Natural killer cell treated with Interleukin-12 subunit alpha and Interleukin-12 subunit beta and Interleukin-15 and Interleukin-18, amount 100 ng/mL, for 72 hours (primary cell): ENCODE data around the gene INF2. TPM values are rescaled to one million over a fixed set of nuclear protein-coding genes. Genes with fewer than 3 reads are reported as not detected.

Source experiments
- ATAC-seq, 2 donors: fragments of 150-1000 bp; cut with Tn5 transposase in 1 of 2; sonication (Bioruptor Pico), chemical (Tn5 transposase) in 1 of 2; 2 replicates each; pipeline ENCODE4 v1.10.0; 2021
- DNase-seq: peaks from one replicate; pipeline ENCODE4 v3.0.0; 2022; ENCODE audit warnings: low spot score
- H3K27ac Mint-ChIP-seq, 2 donors: 1 replicate in 1 of 2; 2 replicates in 1 of 2; pipeline ENCODE4 v1.8.0; 2022; ENCODE audit warnings: mixed read lengths in 2 of 2, mild to moderate bottlenecking in 1 of 2, moderate library complexity in 1 of 2
- H3K27me3 Mint-ChIP-seq, 2 donors: 1 replicate in 1 of 2; 2 replicates in 1 of 2; pipeline ENCODE4 v1.8.0; 2022; ENCODE audit warnings: mixed read lengths in 2 of 2
- H3K36me3 Mint-ChIP-seq: one replicate; pipeline ENCODE4 v1.8.0; 2022; ENCODE audit warnings: mixed read lengths
- H3K4me1 Mint-ChIP-seq, 2 donors: 1 replicate in 1 of 2; 2 replicates in 1 of 2; pipeline ENCODE4 v1.8.0; 2022; ENCODE audit warnings: low read depth in 2 of 2, mixed read lengths in 2 of 2, mild to moderate bottlenecking in 1 of 2
- H3K4me3 Mint-ChIP-seq: one replicate; pipeline ENCODE4 v1.8.0; 2022; ENCODE audit warnings: mixed read lengths
- H3K9me3 Mint-ChIP-seq: 2 replicates; pipeline ENCODE4 v1.8.0; 2022; ENCODE audit warnings: mixed read lengths
- total RNA-seq, 2 donors: library from RNA; stranded (reverse); gene quantifications; one replicate each; pipeline ENCODE4 v1.2.3, GENCODE V29; 2022

The INF2 gene
- total RNA-seq, 2 donors from 2014 or later: 19.2 to 44.9 TPM

- DNase-seq (no peak), ATAC-seq (no peak)
- H3K27ac Mint-ChIP-seq: no peak overlapping the region
- H3K36me3 Mint-ChIP-seq: no peaks in the 10 kb centered on the region
- H3K4me1 Mint-ChIP-seq: no peaks in the 10 kb centered on the region
- H3K27me3 Mint-ChIP-seq: no peaks in the 10 kb centered on the region
- no peaks in the 10 kb centered on the region for H3K9me3 Mint-ChIP-seq
- H3K4me3 Mint-ChIP-seq: no peak overlapping the region
These were observed 12.7 kb downstream of the INF2 start for GRCh38 chr14:104702106-104702505.

- Mint-ChIP-seq H3K36me3 (no peaks in the 10 kb centered on the region), H3K27me3 (no peaks in the 10 kb centered on the region), H3K27ac (no peak overlapping the region), H3K4me1 (no peaks in the 10 kb centered on the region), H3K4me3 (no peak overlapping the region), H3K9me3 (no peaks in the 10 kb centered on the region)
- no peak for DNase-seq
- ATAC-seq: no peak
These were observed 13.3 kb downstream of the INF2 start for GRCh38 chr14:104702673-104703072.

- DNase-seq (no peak), ATAC-seq (no peak)
- Mint-ChIP-seq H3K4me1 (no peaks in the 10 kb centered on the region), H3K36me3 (no peaks in the 10 kb centered on the region), H3K9me3 (no peaks in the 10 kb centered on the region), H3K27me3 (no peaks in the 10 kb centered on the region), H3K4me3 (no peak overlapping the region), H3K27ac (no peak overlapping the region)
These were observed 13.9 kb downstream of the INF2 start for GRCh38 chr14:104703269-104703668.

GRCh38 chr14:104704252-104704651, 14.8 kb downstream of the INF2 start:
- Mint-ChIP-seq H3K4me3 (no peak overlapping the region), H3K27me3 (no peaks in the 10 kb centered on the region), H3K27ac (no peak overlapping the region), H3K9me3 (no peaks in the 10 kb centered on the region), H3K4me1 (peaks cover 0 to 3% of the 10 kb centered on the region in 2 donors), H3K36me3 (no peaks in the 10 kb centered on the region)
- ATAC-seq (no peak), DNase-seq (no peak)

- ATAC-seq (no peak), DNase-seq (no peak)
- no peaks in the 10 kb centered on the region for H3K9me3 Mint-ChIP-seq
- H3K27me3 Mint-ChIP-seq: no peaks in the 10 kb centered on the region
- H3K4me1 Mint-ChIP-seq: peaks cover 0 to 3% of the 10 kb centered on the region in 2 donors
- no peaks in the 10 kb centered on the region for H3K36me3 Mint-ChIP-seq
- H3K27ac Mint-ChIP-seq: no peak overlapping the region
- no peak overlapping the region for H3K4me3 Mint-ChIP-seq
These were observed 16.1 kb downstream of the INF2 start for GRCh38 chr14:104705340-104706047.

- no peak overlapping the region for H3K27ac Mint-ChIP-seq
- no peak for ATAC-seq
- H3K4me3 Mint-ChIP-seq: no peak overlapping the region
- H3K9me3 Mint-ChIP-seq: no peaks in the 10 kb centered on the region
- peaks cover 0 to 3% of the 10 kb centered on the region in 2 donors for H3K4me1 Mint-ChIP-seq
- H3K27me3 Mint-ChIP-seq: no peaks in the 10 kb centered on the region
- DNase-seq: no peak
- H3K36me3 Mint-ChIP-seq: no peaks in the 10 kb centered on the region
These were observed 17.6 kb downstream of the INF2 start for GRCh38 chr14:104706733-104707607.

- H3K36me3 Mint-ChIP-seq: no peaks in the 10 kb centered on the region
- ATAC-seq (no peak), DNase-seq (no peak)
- no peaks in the 10 kb centered on the region for H3K9me3 Mint-ChIP-seq
- no peaks in the 10 kb centered on the region for H3K27me3 Mint-ChIP-seq
- no peak overlapping the region for H3K4me3 Mint-ChIP-seq
- no peak overlapping the region for H3K27ac Mint-ChIP-seq
- peaks cover 0 to 3% of the 10 kb centered on the region in 2 donors for H3K4me1 Mint-ChIP-seq
These were observed 18.5 kb downstream of the INF2 start for GRCh38 chr14:104707608-104708595.

- Mint-ChIP-seq H3K27ac (no peak overlapping the region), H3K36me3 (no peaks in the 10 kb centered on the region)
- ATAC-seq: peak; percentile 51 to 66
These were observed 19.3 kb downstream of the INF2 start for GRCh38 chr14:104708606-104709268.

GRCh38 chr14:104709387-104710039, 20.1 kb downstream of the INF2 start:
- ATAC-seq: no peak
- Mint-ChIP-seq H3K4me3 (no peak overlapping the region), H3K36me3 (no peaks in the 10 kb centered on the region), H3K4me1 (peaks cover 0 to 3% of the 10 kb centered on the region in 2 donors), H3K9me3 (no peaks in the 10 kb centered on the region), H3K27me3 (no peaks in the 10 kb centered on the region), H3K27ac (no peak overlapping the region)
- no peak for DNase-seq

More at GRCh38 chr14:104708606-104709268, 19.3 kb downstream of the INF2 start:
- no peaks in the 10 kb centered on the region for H3K9me3 Mint-ChIP-seq
- H3K4me3 Mint-ChIP-seq: no peak overlapping the region
- no peaks in the 10 kb centered on the region for H3K27me3 Mint-ChIP-seq
- peaks cover 0 to 3% of the 10 kb centered on the region in 2 donors for H3K4me1 Mint-ChIP-seq
- DNase-seq: no peak

GRCh38 chr14:104710071-104710735, 20.8 kb downstream of the INF2 start:
- Mint-ChIP-seq H3K27me3 (no peaks in the 10 kb centered on the region), H3K36me3 (no peaks in the 10 kb centered on the region), H3K9me3 (no peaks in the 10 kb centered on the region), H3K27ac (no peak overlapping the region), H3K4me3 (no peak overlapping the region), H3K4me1 (peaks cover 0 to 3% of the 10 kb centered on the region in 2 donors)
- no peak for DNase-seq
- ATAC-seq: no peak

- ATAC-seq: no peak
- H3K27me3 Mint-ChIP-seq: no peaks in the 10 kb centered on the region
These were observed 23.7 kb downstream of the INF2 start for GRCh38 chr14:104712881-104713734.

More at GRCh38 chr14:104712881-104713734, 23.7 kb downstream of the INF2 start:
- Mint-ChIP-seq H3K4me3 (no peak overlapping the region), H3K4me1 (peaks cover 0 to 6% of the 10 kb centered on the region in 2 donors), H3K36me3 (no peaks in the 10 kb centered on the region), H3K9me3 (no peaks in the 10 kb centered on the region), H3K27ac (no peak overlapping the region)
- no peak for DNase-seq
